Endothelial cell of umbilical vein (primary cell): ENCODE results near the gene FOXE1.

Experiments
- CTCF ChIP-seq, 2 donors: IDR thresholded peaks; 1 replicate in 1 of 2; 2 replicates in 1 of 2; pipeline ENCODE4 v1.5.1; 2011; ENCODE audit warnings: low read length in 2 of 2, mild to moderate bottlenecking in 2 of 2, moderate library complexity in 2 of 2, control low read depth in 1 of 2, inconsistent platforms in 1 of 2, low read depth in 1 of 2; ENCODE audit not compliant: insufficient read depth in 1 of 2; ENCODE audit errors: extremely low read depth in 1 of 2
- EZH2 ChIP-seq: IDR thresholded peaks from 2 replicates; pipeline ENCODE4 v1.6.1; 2012; ENCODE audit warnings: borderline replicate concordance, low read depth, mild to moderate bottlenecking, moderate library complexity, low read length, inconsistent platforms; ENCODE audit not compliant: severe bottlenecking
- FOS ChIP-seq: IDR thresholded peaks from 2 replicates; pipeline ENCODE4 v1.6.1; 2011; ENCODE audit warnings: mild to moderate bottlenecking, low read length, moderate library complexity, borderline replicate concordance; ENCODE audit not compliant: insufficient read depth
- GATA2 ChIP-seq: IDR thresholded peaks from 2 replicates; pipeline ENCODE4 v1.7.0; 2011; ENCODE audit warnings: low read depth, mild to moderate bottlenecking, moderate library complexity, mixed read lengths, low read length; ENCODE audit not compliant: insufficient read length, insufficient read depth
- JUN ChIP-seq: IDR thresholded peaks from 2 replicates; pipeline ENCODE4 v1.6.1; 2011; ENCODE audit warnings: borderline replicate concordance, low read depth; ENCODE audit not compliant: insufficient read length, insufficient read depth
- MAX ChIP-seq: IDR thresholded peaks from 2 replicates; pipeline ENCODE4 v1.6.1; 2011; ENCODE audit not compliant: insufficient read depth, insufficient read length
- POLR2A ChIP-seq: IDR thresholded peaks from 2 replicates; pipeline ENCODE4 v1.6.1; 2012; ENCODE audit warnings: low read depth, mild to moderate bottlenecking, control low read depth, low read length
- POLR2AphosphoS5 ChIP-seq: IDR thresholded peaks from 2 replicates; pipeline ENCODE4 v1.6.1; 2012; ENCODE audit warnings: low read depth, mild to moderate bottlenecking, control low read depth, low read length, moderate library complexity; ENCODE audit not compliant: insufficient read depth

GRCh38 chr9:97848480-97849237, 4.4 kb upstream of the FOXE1 start:
- TF ChIP-seq POLR2AphosphoS5 (no peak), CTCF (IDR thresholded peaks at IDR 0.05; ENCODE audit: extremely low read depth in 1 of 2, insufficient read depth in 1 of 2, low read depth in 1 of 2, low read length in 2 of 2) (no peak), EZH2 (peak; percentile 95), POLR2A (no peak), GATA2 (no peak), MAX (no peak), JUN (no peak), FOS (no peak)
